Activated CD8-positive, alpha-beta T cell treated with anti-CD3 and anti-CD28 coated beads, Interleukin-2, amount 10 ng/mL, durations not matched to agents 7 days and 5 days (primary cell): Measurements from ENCODE around the gene CAMK2G. TPM values are rescaled to one million over a fixed set of nuclear protein-coding genes. Genes with fewer than 3 reads are reported as not detected.
"Not testable (repeated sequence)": the region's sequence is repeated elsewhere in the genome, so short reads cannot be mapped to it uniquely, and the experiment has no call there.

Experiments used
- ATAC-seq: fragments of 150-1000 bp; cut with Tn5 transposase; one replicate; pipeline ENCODE4 v1.10.0; 2021; ENCODE audit warnings: moderate library complexity
- CTCF ChIA-PET: fragments of 350-600 bp; sonication (Branson Sonifier 250); formaldehyde crosslinking; loops from one replicate; lab custom pipeline; 2021; ENCODE audit warnings: antibody characterized with exemption; lab: Charles Lee
- POLR2A ChIA-PET: fragments of 350-600 bp; sonication (Branson Sonifier 250); formaldehyde crosslinking; loops from one replicate; lab custom pipeline; 2021; ENCODE audit warnings: antibody characterized with exemption; lab: Charles Lee
- DNase-seq: peaks from one replicate; pipeline ENCODE4 v3.0.0-alpha.2; 2020
- H3K27ac Mint-ChIP-seq: one replicate; pipeline ENCODE4 v1.8.0; 2021; ENCODE audit warnings: mild to moderate bottlenecking, mixed read lengths
- H3K27me3 Mint-ChIP-seq: one replicate; pipeline ENCODE4 v1.8.0; 2021; ENCODE audit warnings: low read depth, mixed read lengths
- H3K36me3 Mint-ChIP-seq: one replicate; pipeline ENCODE4 v1.8.0; 2021; ENCODE audit warnings: low read depth, mixed read lengths
- H3K4me1 Mint-ChIP-seq: one replicate; pipeline ENCODE4 v1.8.0; 2021; ENCODE audit warnings: low read depth, mixed read lengths
- H3K4me3 Mint-ChIP-seq: one replicate; pipeline ENCODE4 v1.8.0; 2021; ENCODE audit warnings: mild to moderate bottlenecking, mixed read lengths
- H3K9me3 Mint-ChIP-seq: one replicate; pipeline ENCODE4 v1.8.0; 2022; ENCODE audit warnings: mixed read lengths; ENCODE audit not compliant: insufficient read depth
- total RNA-seq, 2 experiments: library from RNA; stranded (reverse); gene quantifications; one replicate each; pipeline ENCODE4 v1.2.3, GENCODE V29; 2021

The CAMK2G gene
- total RNA-seq, 2 experiments from 2014 or later, result 43.2 to 48.4 TPM

DNA sequence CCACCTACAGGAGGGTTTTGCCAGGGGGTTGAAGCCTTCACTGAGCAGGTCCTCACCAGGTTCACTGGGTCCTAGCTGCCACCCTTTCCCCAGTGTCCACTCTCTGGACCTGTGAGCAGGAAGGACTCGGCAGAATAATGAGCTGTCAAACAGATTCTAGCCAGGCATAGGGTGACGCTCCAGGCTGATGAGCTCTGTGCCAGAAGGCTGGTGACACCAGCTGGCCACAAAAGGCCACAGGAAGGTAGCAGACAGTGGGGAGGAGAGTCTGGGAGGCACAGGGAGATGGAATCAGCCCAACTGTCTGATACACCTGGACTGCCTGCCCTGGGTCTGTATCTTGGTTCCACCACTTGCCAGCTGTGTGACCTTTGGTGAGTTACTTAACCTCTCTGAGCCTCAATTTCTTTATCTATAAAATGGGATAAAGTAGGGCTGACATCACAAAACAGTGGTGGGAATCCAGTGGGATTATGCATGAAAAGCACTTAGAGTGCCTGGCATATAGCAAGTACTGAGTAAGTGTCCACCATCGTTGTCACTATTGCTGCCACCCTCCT lies 36.3 kb downstream of the CAMK2G start:
- H3K27me3 Mint-ChIP-seq, result no peaks in the 10 kb centered on the region
- ATAC-seq (no peak), DNase-seq (no peak)
- no peak overlapping the region for H3K27ac Mint-ChIP-seq
- ChIA-PET POLR2A (no interaction called here), CTCF (interaction anchor here (0.8 to 2.6 kb wide), 4 partner anchors 12 to 44 kb away, joined by 3 to 17 read pairs (median 6); no protein-coding TSS in a partner anchor)
- H3K4me1 Mint-ChIP-seq, result no peaks in the 10 kb centered on the region
- no peaks in the 10 kb centered on the region for H3K9me3 Mint-ChIP-seq
- H3K36me3 Mint-ChIP-seq, result peaks cover 41% of the 10 kb centered on the region
- H3K4me3 Mint-ChIP-seq, result no peak overlapping the region

DNA sequence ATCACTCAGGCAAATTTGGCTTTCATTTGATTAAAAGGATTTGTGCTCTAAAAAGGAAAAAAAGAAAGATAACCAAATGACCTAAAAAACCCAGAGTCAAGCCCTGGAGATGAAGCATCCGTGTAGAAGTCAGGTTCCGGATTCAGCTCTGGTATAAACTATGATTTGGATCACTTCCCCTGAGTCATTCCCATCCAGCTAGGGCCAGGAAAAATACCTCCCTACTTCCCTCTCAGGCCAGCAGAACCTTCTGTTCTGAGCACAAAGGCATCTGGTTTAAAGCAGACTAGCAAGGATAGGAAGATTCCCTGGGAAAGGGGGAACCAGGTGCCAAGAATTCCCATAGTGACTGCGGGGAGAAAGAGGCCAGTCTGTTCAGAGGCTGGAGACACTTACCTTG lies 37.3 kb downstream of the CAMK2G start:
- no peak for ATAC-seq
- POLR2A ChIA-PET, result no interaction called here

DNA sequence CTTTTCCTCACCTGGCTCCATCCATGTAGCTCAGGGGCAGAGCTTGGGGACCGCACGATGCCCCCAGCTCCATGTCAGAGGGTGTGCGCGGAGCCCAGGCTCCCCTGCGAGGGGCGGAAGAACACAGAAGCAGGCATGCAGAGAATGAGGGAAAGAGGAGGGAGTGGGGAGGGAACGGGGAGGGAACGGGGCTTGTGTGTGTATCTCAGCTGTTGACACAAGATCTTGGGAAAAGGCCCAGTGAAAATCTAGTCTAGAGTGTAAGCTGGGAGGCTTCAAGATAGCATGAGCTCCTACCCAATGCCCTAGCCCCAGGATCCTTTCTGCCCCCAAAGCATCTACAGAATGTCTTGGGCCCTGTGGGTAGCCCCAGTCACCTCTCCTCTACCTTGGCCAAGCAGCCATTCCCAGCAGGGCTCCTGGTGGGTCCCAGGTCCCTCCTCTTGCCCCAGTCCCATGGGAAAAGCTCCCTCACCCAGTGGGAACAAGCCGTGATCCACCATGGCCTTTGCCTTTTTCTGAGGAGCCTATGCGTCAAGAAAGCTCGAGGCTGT lies 37.9 kb downstream of the CAMK2G start:
- ATAC-seq (no peak), DNase-seq (no peak)
- Mint-ChIP-seq H3K36me3 (peaks cover 31% of the 10 kb centered on the region), H3K27ac (no peak overlapping the region), H3K9me3 (no peaks in the 10 kb centered on the region), H3K4me3 (no peak overlapping the region), H3K27me3 (no peaks in the 10 kb centered on the region), H3K4me1 (no peaks in the 10 kb centered on the region)
- CTCF ChIA-PET, result interaction anchor here (1.0 to 2.6 kb wide), 2 partner anchors 13 to 43 kb away, joined by 3 to 17 read pairs; no protein-coding TSS in a partner anchor
- POLR2A ChIA-PET, result no interaction called here

More for the DNA sequence above, 37.3 kb downstream of the CAMK2G start:
- Mint-ChIP-seq H3K27ac (no peak overlapping the region), H3K27me3 (no peaks in the 10 kb centered on the region), H3K9me3 (no peaks in the 10 kb centered on the region), H3K4me1 (no peaks in the 10 kb centered on the region), H3K36me3 (peaks cover 37% of the 10 kb centered on the region), H3K4me3 (no peak overlapping the region)
- no peak for DNase-seq
- CTCF ChIA-PET, result interaction anchor here (2.6 kb wide), 1 partner anchor 42 kb away, joined by 17 read pairs; no protein-coding TSS in a partner anchor

DNA sequence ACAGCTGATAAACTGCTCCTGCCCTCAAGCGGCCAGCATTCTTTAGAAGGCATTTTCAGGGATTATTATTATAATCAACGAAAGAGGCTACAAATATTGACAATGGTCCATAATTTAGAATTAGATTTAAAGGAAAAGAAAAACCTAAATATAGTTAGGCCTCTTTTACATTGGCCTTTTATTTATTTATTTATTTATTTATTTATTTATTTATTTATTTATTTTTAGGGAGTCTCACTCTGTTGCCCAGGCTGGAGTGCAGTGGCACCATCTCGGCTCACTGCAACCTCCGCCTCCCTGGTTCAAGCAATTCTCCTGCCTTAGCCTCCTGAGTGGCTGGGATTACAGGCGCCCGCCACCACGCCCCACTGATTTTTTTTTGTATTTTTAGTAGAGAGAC lies 45.3 kb downstream of the CAMK2G start:
- POLR2A ChIA-PET, H3K27me3 Mint-ChIP-seq, H3K9me3 Mint-ChIP-seq, H3K27ac Mint-ChIP-seq, H3K4me3 Mint-ChIP-seq, H3K4me1 Mint-ChIP-seq, DNase-seq, ATAC-seq: not testable (repeated sequence)
- H3K36me3 Mint-ChIP-seq, result peaks cover 18% of the 10 kb centered on the region
- CTCF ChIA-PET, result interaction anchor here (1.4 kb wide), 1 partner anchor 13 kb away, joined by 4 read pairs; no protein-coding TSS in a partner anchor

DNA sequence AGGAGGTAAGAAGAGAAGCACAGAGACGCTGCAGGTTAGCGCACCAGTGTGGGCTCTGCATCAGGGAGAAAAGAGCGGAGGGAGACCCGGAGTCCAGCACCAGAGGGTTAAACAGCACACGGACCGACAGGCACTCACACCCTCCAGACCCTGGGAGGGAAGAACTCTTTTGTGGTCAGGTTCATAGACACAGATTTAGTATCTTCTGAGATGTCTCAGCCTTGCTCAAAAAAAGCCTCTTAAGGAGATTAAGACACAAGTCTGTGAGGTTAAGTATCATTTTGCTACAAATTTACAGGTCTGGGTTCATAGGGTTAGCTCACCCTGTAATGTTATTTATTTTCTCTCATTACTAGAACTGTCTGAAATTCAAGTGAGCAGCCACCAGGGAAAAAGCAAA lies 46.2 kb downstream of the CAMK2G start:
- Mint-ChIP-seq H3K27me3 (no peaks in the 10 kb centered on the region), H3K27ac (no peak overlapping the region)

DNA sequence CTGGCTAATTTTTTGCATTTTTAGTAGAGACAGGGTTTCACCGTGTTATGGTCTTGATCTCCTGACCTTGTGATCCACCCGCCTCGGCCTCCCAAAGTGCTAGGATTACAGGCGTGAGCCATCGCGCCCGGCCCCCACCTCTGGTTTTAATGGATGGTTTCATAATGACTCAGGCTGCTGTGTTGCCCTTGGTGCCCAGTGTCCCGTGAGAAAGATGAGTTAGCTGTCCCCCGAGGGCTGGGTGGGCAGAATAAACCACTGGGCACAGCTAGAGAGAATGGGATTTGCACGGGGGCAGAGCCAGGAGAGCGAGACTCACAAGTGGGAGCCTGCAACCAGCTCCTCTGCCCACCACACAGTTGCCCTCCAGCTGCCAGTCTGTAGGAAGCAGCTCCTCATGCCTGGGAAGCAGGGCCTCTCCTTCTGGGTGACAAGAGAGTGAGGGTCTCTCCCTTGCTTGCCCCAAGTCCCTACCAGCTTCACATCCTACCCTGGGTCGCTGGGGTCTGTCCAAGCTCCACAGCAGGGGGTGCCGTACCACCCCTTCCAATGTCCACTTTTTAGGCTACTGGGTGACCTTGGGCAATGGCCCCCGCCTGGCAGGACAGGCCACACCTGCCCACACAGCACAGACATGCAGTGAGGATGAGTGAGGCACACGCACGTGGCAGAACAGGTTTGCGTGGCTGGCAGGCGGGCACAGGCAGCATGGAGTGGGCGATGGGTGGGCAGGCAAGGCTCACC lies 46.8 kb downstream of the CAMK2G start:
- no peak overlapping the region for H3K4me3 Mint-ChIP-seq
- no peaks in the 10 kb centered on the region for H3K4me1 Mint-ChIP-seq
- POLR2A ChIA-PET, result no interaction called here
- H3K36me3 Mint-ChIP-seq, result peaks cover 21% of the 10 kb centered on the region
- H3K9me3 Mint-ChIP-seq, result no peaks in the 10 kb centered on the region
- no peak for ATAC-seq
- DNase-seq, result no peak
- H3K27ac Mint-ChIP-seq, result no peak overlapping the region
- CTCF ChIA-PET, result no interaction called here
- H3K27me3 Mint-ChIP-seq, result no peaks in the 10 kb centered on the region

More for the DNA sequence above, 46.2 kb downstream of the CAMK2G start:
- no peak overlapping the region for H3K4me3 Mint-ChIP-seq
- H3K4me1 Mint-ChIP-seq, result no peaks in the 10 kb centered on the region
- no peak for ATAC-seq
- CTCF ChIA-PET, result no interaction called here
- no peaks in the 10 kb centered on the region for H3K9me3 Mint-ChIP-seq
- DNase-seq, result no peak
- H3K36me3 Mint-ChIP-seq, result peaks cover 20% of the 10 kb centered on the region
- POLR2A ChIA-PET, result no interaction called here

DNA sequence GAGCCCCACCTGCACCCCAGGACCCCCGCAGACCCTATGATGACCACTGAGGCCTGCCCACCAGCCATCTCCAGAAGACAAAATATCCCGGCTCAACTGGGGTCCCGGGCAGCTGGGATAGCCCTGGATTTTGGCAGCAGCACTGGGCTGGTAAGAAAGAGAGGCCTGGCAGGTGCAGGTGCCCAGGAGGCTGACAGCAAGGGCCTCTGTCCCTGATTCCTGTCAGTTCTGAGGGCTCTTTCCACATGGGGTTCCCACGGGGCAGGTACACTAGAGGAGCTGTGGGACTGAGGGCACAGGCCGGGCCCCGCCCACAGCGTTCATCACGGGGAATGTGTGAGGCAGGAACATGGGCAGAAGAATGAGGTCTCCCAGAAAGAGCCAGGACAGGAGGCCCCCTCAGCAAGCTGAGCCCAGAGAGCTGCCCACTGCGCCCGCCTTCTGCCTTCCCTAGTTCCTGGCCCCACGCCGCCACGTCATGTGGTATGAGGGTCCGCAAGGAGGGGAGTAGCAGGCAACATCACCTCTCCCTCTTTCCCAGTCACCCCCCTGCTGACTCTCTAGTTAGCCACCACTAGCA lies 50.1 kb downstream of the CAMK2G start:
- Mint-ChIP-seq H3K27me3 (no peaks in the 10 kb centered on the region), H3K4me3 (no peak overlapping the region), H3K27ac (no peak overlapping the region), H3K36me3 (peaks cover 31% of the 10 kb centered on the region), H3K4me1 (no peaks in the 10 kb centered on the region), H3K9me3 (no peaks in the 10 kb centered on the region)
- CTCF ChIA-PET, result interaction anchor here (1.4 to 2.1 kb wide), 2 partner anchors 56 kb away, joined by 3 to 4 read pairs; no protein-coding TSS in a partner anchor
- POLR2A ChIA-PET, result no interaction called here
- DNase-seq, result no peak
- no peak for ATAC-seq

DNA sequence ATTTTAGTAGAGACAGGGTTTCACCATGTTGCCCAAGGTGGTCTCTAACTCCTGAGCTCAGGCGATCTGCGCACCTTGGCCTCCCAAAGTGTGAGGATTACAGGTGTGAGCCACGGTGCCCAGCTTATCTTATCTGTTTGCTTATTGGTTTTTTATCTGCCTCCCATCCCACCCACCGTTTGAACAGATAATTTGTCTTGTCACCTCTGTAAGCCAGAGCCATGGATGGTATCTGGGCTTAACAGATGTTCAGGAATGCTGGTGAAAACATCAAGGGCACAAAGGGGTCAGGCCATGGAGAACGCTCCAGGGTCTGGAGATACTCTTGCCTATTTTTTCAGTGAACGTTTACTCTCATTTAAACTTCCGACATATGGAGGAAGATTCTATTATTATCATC lies 51.0 kb downstream of the CAMK2G start:
- ATAC-seq, result no peak
- Mint-ChIP-seq H3K9me3 (no peaks in the 10 kb centered on the region), H3K36me3 (peaks cover 31% of the 10 kb centered on the region), H3K27me3 (no peaks in the 10 kb centered on the region), H3K4me1 (no peaks in the 10 kb centered on the region), H3K27ac (no peak overlapping the region), H3K4me3 (no peak overlapping the region)
- ChIA-PET POLR2A (no interaction called here), CTCF (interaction anchor here (2.1 kb wide), 1 partner anchor 56 kb away, joined by 4 read pairs; no protein-coding TSS in a partner anchor)
- no peak for DNase-seq

DNA sequence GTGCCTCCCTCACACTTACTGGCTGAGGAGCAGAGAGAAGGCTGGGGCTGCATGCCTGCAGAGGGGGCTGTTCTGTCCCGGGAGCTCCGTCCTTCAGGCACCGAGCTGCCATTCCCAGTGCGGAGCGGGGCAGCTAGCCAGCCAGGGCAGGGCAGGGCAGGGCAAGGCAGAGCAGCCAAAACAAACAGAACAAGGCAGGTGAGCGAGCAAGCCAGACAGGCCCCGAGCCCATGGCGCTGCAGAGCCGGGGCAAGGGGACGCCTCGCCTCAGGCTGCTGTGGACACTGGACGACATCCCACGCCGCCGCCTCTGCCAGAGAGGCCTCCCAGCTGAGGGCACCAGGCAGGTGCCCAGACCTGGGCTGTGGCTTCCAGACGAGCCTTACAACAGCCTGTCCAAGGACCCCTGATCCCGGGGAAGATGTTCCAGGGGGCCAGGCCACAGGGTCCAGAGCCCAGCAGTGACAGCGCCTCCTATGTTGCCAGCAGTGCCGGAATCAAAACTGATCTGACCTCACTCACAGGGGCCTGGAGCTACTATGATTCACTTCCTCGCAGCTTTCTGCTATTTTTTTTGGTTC lies 54.8 kb downstream of the CAMK2G start:
- Mint-ChIP-seq H3K4me1 (no peaks in the 10 kb centered on the region), H3K27ac (no peak overlapping the region), H3K36me3 (peaks cover 41% of the 10 kb centered on the region), H3K27me3 (no peaks in the 10 kb centered on the region), H3K9me3 (no peaks in the 10 kb centered on the region), H3K4me3 (no peak overlapping the region)
- DNase-seq (no peak), ATAC-seq (peak; percentile 16)
- POLR2A ChIA-PET, result interaction anchor here (0.6 to 0.7 kb wide), 2 partner anchors 48 to 767 kb away, joined by 3 to 4 read pairs; no protein-coding TSS in a partner anchor
- CTCF ChIA-PET, result interaction anchor here (1.3 kb wide), 1 partner anchor 60 kb away, joined by 5 read pairs; no protein-coding TSS in a partner anchor

DNA sequence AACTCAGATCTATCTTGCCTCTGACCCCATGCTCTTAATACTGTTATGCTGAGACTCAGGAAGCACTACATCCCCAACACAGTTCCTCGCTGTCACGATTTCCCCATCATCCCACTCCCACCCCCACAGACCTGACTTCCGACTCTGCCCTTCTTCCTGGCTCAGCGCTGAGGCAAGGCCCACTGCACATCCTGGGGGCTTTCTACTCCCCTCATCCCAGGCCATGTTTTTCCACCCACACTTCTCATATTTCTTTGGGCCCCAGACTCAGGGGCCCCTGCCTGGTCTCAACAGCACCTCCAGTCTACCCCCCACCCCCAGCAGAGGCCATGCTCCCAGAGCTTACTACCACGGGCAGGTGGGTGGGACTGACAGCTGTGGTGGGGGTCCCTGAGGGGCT lies 55.3 kb downstream of the CAMK2G start:
- ATAC-seq, result no peak
- H3K4me1 Mint-ChIP-seq, result no peaks in the 10 kb centered on the region
- H3K36me3 Mint-ChIP-seq, result peaks cover 38% of the 10 kb centered on the region
- CTCF ChIA-PET, result interaction anchor here (1.3 kb wide), 1 partner anchor 61 kb away, joined by 5 read pairs; no protein-coding TSS in a partner anchor
- no peaks in the 10 kb centered on the region for H3K9me3 Mint-ChIP-seq
- H3K4me3 Mint-ChIP-seq, result no peak overlapping the region
- POLR2A ChIA-PET, result interaction anchor here (0.6 kb wide), 1 partner anchor 49 kb away, joined by 3 read pairs; no protein-coding TSS in a partner anchor
- H3K27ac Mint-ChIP-seq, result no peak overlapping the region
- no peaks in the 10 kb centered on the region for H3K27me3 Mint-ChIP-seq
- no peak for DNase-seq

DNA sequence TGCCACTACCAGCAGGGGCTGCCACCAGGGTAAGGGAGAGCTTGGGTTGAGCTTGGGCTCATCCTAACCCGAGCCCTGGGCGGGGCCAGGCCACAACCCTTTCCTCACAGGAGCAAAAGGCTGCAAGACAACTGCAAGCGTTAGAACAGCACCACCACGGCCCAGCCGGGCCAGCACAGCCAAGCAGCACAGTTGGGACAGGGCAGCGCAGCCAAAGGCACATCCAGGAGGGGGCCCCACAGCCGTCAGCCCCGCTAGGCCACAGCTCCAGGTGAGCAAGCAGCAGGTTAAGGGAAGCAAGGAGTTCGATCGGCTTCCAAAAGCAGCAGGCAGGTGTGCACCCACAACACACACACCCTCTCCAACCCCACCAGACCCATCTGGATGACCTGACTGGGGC lies 56.0 kb downstream of the CAMK2G start:
- no peak for ATAC-seq

More for the DNA sequence above, 56.0 kb downstream of the CAMK2G start:
- Mint-ChIP-seq H3K27ac (no peak overlapping the region), H3K4me1 (no peaks in the 10 kb centered on the region), H3K27me3 (no peaks in the 10 kb centered on the region), H3K36me3 (peaks cover 41% of the 10 kb centered on the region), H3K4me3 (no peak overlapping the region), H3K9me3 (no peaks in the 10 kb centered on the region)
- POLR2A ChIA-PET, result no interaction called here
- CTCF ChIA-PET, result interaction anchor here (1.3 kb wide), 1 partner anchor 62 kb away, joined by 5 read pairs; no protein-coding TSS in a partner anchor
- DNase-seq, result no peak
